HCT116 (cell line): ENCODE data around the gene PREX1. TPM values are rescaled to one million over a fixed set of nuclear protein-coding genes. Genes with fewer than 3 reads are reported as not detected.

Source experiments
- ATAC-seq: fragments of 200-7000 bp; cut with Tn5 transposase; 2 replicates; pipeline ENCODE4 v1.9.1; 2020; ENCODE audit warnings: mild to moderate bottlenecking, moderate library complexity
- BruUV-seq: library from RNA; stranded (reverse); fragments of 400-500 nt; replicated peaks from 2 replicates; lab custom pipeline; 2021; lab: Mats Ljungman, UMichigan
- CTCF ChIA-PET: fragments of 300-600 bp; sonication (Branson Sonifier 250); formaldehyde crosslinking; loops from one replicate; lab custom pipeline; 2021; ENCODE audit warnings: antibody characterized with exemption; lab: Charles Lee
- POLR2A ChIA-PET: fragments of 300-600, 350-600 bp; sonication (Branson Sonifier 250); formaldehyde crosslinking; loops from one replicate; lab custom pipeline; 2021; ENCODE audit warnings: antibody characterized with exemption; lab: Charles Lee
- RAD21 ChIA-PET, 2 experiments: fragments of 300-600 bp; sonication (Branson Sonifier 250); formaldehyde crosslinking; loops; one replicate each; lab custom pipeline; 2023; ENCODE audit warnings: low total read pairs in 2 of 2; ENCODE audit not compliant: uncharacterized antibody in 2 of 2, unreplicated experiment in 2 of 2, low non-redundant PET in 1 of 2; lab: Charles Lee
- DNase-seq: peaks from one replicate; pipeline ENCODE4 v3.0.0-alpha.2; 2010; ENCODE audit warnings: low read depth, low spot score
- H2AFZ ChIP-seq: fragments of 200-600 bp; shearing (Covaris generic), sonication (generic); 2 replicates; pipeline ENCODE4 v1.6.1; 2017; ENCODE audit warnings: low read depth, mixed run types, mixed read lengths, antibody characterized with exemption, low read length; ENCODE audit not compliant: poor library complexity, severe bottlenecking
- H3K27ac ChIP-seq: 2 replicates; pipeline ENCODE4 v1.5.1; 2012; ENCODE audit warnings: low read depth, low read length
- H3K27me3 ChIP-seq: fragments of 200-600 bp; sonication (generic); 2 replicates; pipeline ENCODE4 v1.6.1; 2016; ENCODE audit warnings: mixed run types, low read length, mixed read lengths; ENCODE audit not compliant: insufficient read depth
- H3K36me3 ChIP-seq, 2 experiments: fragments of 200-500 bp in 1 of 2; fragments of 200-600 bp in 1 of 2; sonication (Bioruptor generic) in 1 of 2; sonication (generic) in 1 of 2; 2 replicates each; pipeline versions ENCODE4 v1.5.1 to v1.6.1; 2014 to 2016; ENCODE audit warnings: low read length in 2 of 2, inconsistent platforms in 1 of 2, mixed read lengths in 1 of 2, mixed run types in 1 of 2; ENCODE audit not compliant: insufficient read depth in 2 of 2, control insufficient read depth in 1 of 2
- H3K4me1 ChIP-seq, 2 experiments: fragments of 200-600 bp in 1 of 2; sonication (generic) in 1 of 2; 2 replicates each; pipeline versions ENCODE4 v1.5.1 to v1.6.1; 2012 to 2017; ENCODE audit warnings: low read length in 2 of 2, inconsistent platforms in 1 of 2, mild to moderate bottlenecking in 1 of 2, mixed read lengths in 1 of 2, mixed run types in 1 of 2, moderate library complexity in 1 of 2; ENCODE audit not compliant: insufficient read depth in 2 of 2, control insufficient read depth in 1 of 2
- H3K4me2 ChIP-seq: fragments of 200-600 bp; sonication (generic); 2 replicates; pipeline ENCODE4 v1.6.1; 2017; ENCODE audit warnings: mixed run types, low read length, mixed read lengths
- H3K4me3 ChIP-seq, 2 experiments: fragments of 200-600 bp in 1 of 2; sonication (generic) in 1 of 2; replicated peaks in 1 of 2; 2 replicates each; pipeline ENCODE4 v1.5.1; 2011 to 2016; ENCODE audit warnings: low read length in 2 of 2, control low read depth in 1 of 2, low read depth in 1 of 2, mild to moderate bottlenecking in 1 of 2, mixed read lengths in 1 of 2, mixed run types in 1 of 2
- H3K79me2 ChIP-seq: fragments of 200-600 bp; sonication (generic); 2 replicates; pipeline ENCODE4 v1.6.1; 2017; ENCODE audit warnings: mild to moderate bottlenecking, mixed run types, low read length, moderate library complexity, mixed read lengths; ENCODE audit not compliant: insufficient read depth
- H3K9ac ChIP-seq: fragments of 200-600 bp; sonication (generic); 2 replicates; pipeline ENCODE4 v1.6.1; 2016; ENCODE audit warnings: low read length, mixed read lengths
- H3K9me2 ChIP-seq: fragments of 200-600 bp; sonication (generic), shearing (Covaris generic); 2 replicates; pipeline ENCODE4 v1.6.1; 2017; ENCODE audit warnings: mixed run types, mild to moderate bottlenecking, moderate library complexity; ENCODE audit not compliant: insufficient read depth
- H3K9me3 ChIP-seq, 2 experiments: fragments of 200-500 bp in 1 of 2; fragments of 200-600 bp in 1 of 2; sonication (Bioruptor generic) in 1 of 2; sonication (generic) in 1 of 2; 2 replicates each; pipeline ENCODE4 v1.6.1; 2014 to 2017; ENCODE audit warnings: low read length in 2 of 2, mixed read lengths in 2 of 2, inconsistent platforms in 1 of 2, low read depth in 1 of 2, mild to moderate bottlenecking in 1 of 2, mixed run types in 1 of 2, moderate library complexity in 1 of 2; ENCODE audit not compliant: control insufficient read depth in 1 of 2, insufficient read depth in 1 of 2
- H4K20me1 ChIP-seq: fragments of 200-600 bp; sonication (generic), shearing (Covaris generic); 2 replicates; pipeline ENCODE4 v1.6.1; 2017; ENCODE audit warnings: mixed run types, mild to moderate bottlenecking, moderate library complexity; ENCODE audit not compliant: insufficient read depth
- CBX3 ChIP-seq: IDR thresholded peaks from 2 replicates; pipeline ENCODE4 v1.6.1; 2012; ENCODE audit warnings: low read depth
- CTCF ChIP-seq, 3 experiments: fragments of 200-600 bp in 1 of 3; sonication (generic) in 1 of 3; IDR thresholded peaks in 2 of 3; conservative IDR thresholded peaks in 1 of 3; 2 replicates each; pipeline ENCODE4 v1.5.1; 2012 to 2017; ENCODE audit warnings: low read depth in 2 of 3, low read length in 2 of 3, antibody characterized with exemption in 1 of 3, borderline replicate concordance in 1 of 3, control low read depth in 1 of 3, mild to moderate bottlenecking in 1 of 3, mixed read lengths in 1 of 3, mixed run types in 1 of 3, moderate library complexity in 1 of 3; ENCODE audit not compliant: insufficient read depth in 1 of 3
- EGR1 ChIP-seq: IDR thresholded peaks from 2 replicates; pipeline ENCODE4 v1.6.1; 2012; ENCODE audit warnings: low read depth
- EZH2 ChIP-seq: fragments of 200-600 bp; sonication (generic); IDR thresholded peaks from 2 replicates; pipeline ENCODE4 v1.6.1; 2017; ENCODE audit warnings: antibody characterized with exemption, mixed run types
- EZH2phosphoT487 ChIP-seq: fragments of 200-600 bp; IDR thresholded peaks from 2 replicates; pipeline ENCODE4 v1.6.1; 2018; ENCODE audit warnings: antibody characterized with exemption, borderline replicate concordance
- FOSL1 ChIP-seq: IDR thresholded peaks from 2 replicates; pipeline ENCODE4 v1.6.1; 2012; ENCODE audit warnings: low read depth
- MAX ChIP-seq: IDR thresholded peaks from 2 replicates; pipeline ENCODE4 v1.6.1; 2012
- POLR2A ChIP-seq: IDR thresholded peaks from 2 replicates; pipeline ENCODE4 v1.7.0; 2011; ENCODE audit warnings: borderline replicate concordance; ENCODE audit not compliant: insufficient read depth, insufficient read length; ENCODE audit errors: extremely low read depth
- YY1 ChIP-seq: IDR thresholded peaks from 2 replicates; pipeline ENCODE4 v1.6.1; 2011; ENCODE audit warnings: low read length, low read depth, moderate library complexity, mild to moderate bottlenecking; ENCODE audit not compliant: insufficient replicate concordance; ENCODE audit errors: extremely low read depth
- intact Hi-C: fragments of 100-400 bp; cut with micrococcal nuclease; formaldehyde crosslinking; loops from 2 replicates; pipeline ENCODE4 v1.10.0; 2022
- total RNA-seq: library from RNA; stranded (reverse); gene quantifications from one replicate; pipeline ENCODE4 v1.2.1, GENCODE V29; 2021; ENCODE audit not compliant: unreplicated experiment

PREX1 gene
- total RNA-seq, 1 experiment from 2014 or later: 6.1 TPM

GRCh38 chr20:48794816-48795457 lies 32.9 kb downstream of the PREX1 start:
- BruUV-seq: no TSS peak
- POLR2A ChIA-PET: no interaction called here
- CTCF ChIA-PET: no interaction called here
- H2AFZ ChIP-seq: no peak overlapping the region
- H3K4me1 ChIP-seq: no peaks in the 10 kb centered on the region
- H3K79me2 ChIP-seq: no peaks in the 10 kb centered on the region
- no peaks in the 10 kb centered on the region for H3K9me3 ChIP-seq
- H3K27me3 ChIP-seq: peaks cover 3% of the 10 kb centered on the region; the same call in 1 of the 2 replicates
- H3K27ac ChIP-seq: no peak overlapping the region
- no peaks in the 10 kb centered on the region for H4K20me1 ChIP-seq
- no peaks in the 10 kb centered on the region for H3K36me3 ChIP-seq
- RAD21 ChIA-PET: no interaction called here
- no peak for DNase-seq
- no peak for TF ChIP-seq CBX3
- no peak for TF ChIP-seq EGR1
- no peak for TF ChIP-seq POLR2A
- TF ChIP-seq EZH2phosphoT487: no peak
- TF ChIP-seq FOSL1: no peak
- no peak for TF ChIP-seq MAX
- no peak for TF ChIP-seq YY1
- no peak for TF ChIP-seq CTCF (IDR thresholded peaks at IDR 0.05 in 2 of 3, conservative IDR thresholded peaks at IDR 0.05 in 1 of 3; ENCODE audit: borderline replicate concordance in 1 of 3, insufficient read depth in 1 of 3, low read depth in 2 of 3, low read length in 2 of 3)
- no peak for TF ChIP-seq EZH2
- no peak overlapping the region for H3K4me3 ChIP-seq
- no peaks in the 10 kb centered on the region for H3K9me2 ChIP-seq
- no peak for ATAC-seq
- no peak overlapping the region for H3K9ac ChIP-seq
- intact Hi-C loops: no loop called here
- H3K4me2 ChIP-seq: no peak overlapping the region
